K562 (cell line): ENCODE results near the gene SLC18B1. TPM values are rescaled to one million over a fixed set of nuclear protein-coding genes. Genes with fewer than 3 reads are reported as not detected.

Experiments used
- ATAC-seq: fragments of 200-7000 bp; cut with Tn5 transposase; 3 replicates; pipeline ENCODE4 v1.9.1; 2020; ENCODE audit warnings: moderate library complexity
- BruUV-seq: library from RNA; stranded (reverse); fragments of 400-500 nt; replicated peaks from 2 replicates; lab custom pipeline; 2021; lab: Mats Ljungman, UMichigan
- CTCF ChIA-PET: fragments of 300-600 bp; formaldehyde crosslinking; extraction: SDS; loops from one replicate; lab custom pipeline; 2021; ENCODE audit warnings: low intra/inter-chr PET ratio; lab: Yijun Ruan, JAX
- POLR2A ChIA-PET: fragments of 300-600, 350-650 bp; sonication (Branson Sonifier 250); formaldehyde crosslinking; extraction: SDS; loops from one replicate; lab custom pipeline; 2021; ENCODE audit warnings: antibody characterized with exemption, inconsistent platforms; lab: Yijun Ruan, JAX
- DNase-seq, 4 experiments: peaks; one replicate each; pipeline versions ENCODE4 v3.0.0 to v3.0.0-alpha.2; 2011 to 2018; ENCODE audit warnings: low spot score in 3 of 4, mixed read lengths in 3 of 4; ENCODE audit errors: extremely low read depth in 1 of 4
- FAIRE-seq: peaks from 2 replicates; lab custom pipeline; 2011; peaks lifted over from hg19 to GRCh38; lab: Jason Lieb, UNC
- H2AFZ ChIP-seq: 2 replicates; pipeline ENCODE4 v1.6.0; 2011; ENCODE audit warnings: low read depth, low read length, control low read depth, inconsistent platforms
- H3K27ac ChIP-seq: fragments of 200-600 bp; 3 replicates; pipeline ENCODE4 v1.8.0; 2011; ENCODE audit warnings: low read depth, mild to moderate bottlenecking, control low read depth, inconsistent platforms, low read length, moderate library complexity, mixed read lengths; ENCODE audit errors: extremely low read depth
- H3K27me3 ChIP-seq, 2 experiments: fragments of 300-600 bp in 1 of 2; 2 replicates in 1 of 2; 3 replicates in 1 of 2; pipeline versions ENCODE4 v1.6.0 to v1.8.0; 2011; ENCODE audit warnings: inconsistent platforms in 2 of 2, low read length in 2 of 2, mild to moderate bottlenecking in 1 of 2, mixed read lengths in 1 of 2, moderate library complexity in 1 of 2; ENCODE audit not compliant: control insufficient read depth in 2 of 2, insufficient read depth in 2 of 2
- H3K36me3 ChIP-seq: fragments of 300-600 bp; 3 replicates; pipeline ENCODE4 v1.8.0; 2011; ENCODE audit warnings: mild to moderate bottlenecking, low read length, inconsistent platforms; ENCODE audit not compliant: control insufficient read depth, insufficient read depth
- H3K4me1 ChIP-seq, 2 experiments: fragments of 200-600 bp in 1 of 2; replicated peaks in 1 of 2; 2 replicates in 1 of 2; 3 replicates in 1 of 2; pipeline versions ENCODE4 v1.5.1 to v1.8.0; 2011; ENCODE audit warnings: inconsistent platforms in 2 of 2, low read length in 2 of 2, mild to moderate bottlenecking in 1 of 2, mixed read lengths in 1 of 2, moderate library complexity in 1 of 2; ENCODE audit not compliant: control insufficient read depth in 2 of 2, insufficient read depth in 2 of 2
- H3K4me2 ChIP-seq: 2 replicates; pipeline ENCODE4 v1.6.1; 2011; ENCODE audit warnings: low read length, control low read depth, inconsistent platforms, mixed read lengths; ENCODE audit not compliant: insufficient read depth
- H3K4me3 ChIP-seq: fragments of 200-600 bp; sonication (generic), shearing (Covaris generic); 2 replicates; pipeline ENCODE4 v1.5.1; 2016; ENCODE audit warnings: control low read depth, inconsistent platforms
- H3K79me2 ChIP-seq: fragments of 200-600 bp; 3 replicates; pipeline ENCODE4 v1.8.0; 2011; ENCODE audit warnings: low read length, inconsistent platforms; ENCODE audit not compliant: control insufficient read depth, insufficient read depth
- H3K9ac ChIP-seq, 2 experiments: 2 replicates each; pipeline versions ENCODE4 v1.6.0 to v1.6.1; 2011; ENCODE audit warnings: low read depth in 2 of 2, low read length in 2 of 2, control low read depth in 1 of 2, inconsistent platforms in 1 of 2, mild to moderate bottlenecking in 1 of 2, mixed read lengths in 1 of 2; ENCODE audit not compliant: insufficient read depth in 1 of 2
- H3K9me1 ChIP-seq: one replicate; pipeline ENCODE4 v1.6.0; 2011; ENCODE audit warnings: inconsistent platforms, mild to moderate bottlenecking, low read length, moderate library complexity; ENCODE audit not compliant: control insufficient read depth, insufficient read depth
- H3K9me3 ChIP-seq: replicated peaks from 2 replicates; pipeline ENCODE4 v1.5.1; 2011; ENCODE audit warnings: low read depth, low read length, inconsistent platforms; ENCODE audit not compliant: control insufficient read depth, insufficient read depth
- H4K20me1 ChIP-seq: replicated peaks from 2 replicates; pipeline ENCODE4 v1.6.1; 2011; ENCODE audit warnings: low read length, inconsistent platforms, mixed read lengths; ENCODE audit not compliant: control insufficient read depth, insufficient read depth
- BCOR ChIP-seq: fragments of 450-650 bp; IDR thresholded peaks from 2 replicates; pipeline ENCODE4 v1.6.1; 2016
- E2F3 ChIP-seq: fragments of 250-450 bp; sonication (Bioruptor Pico); IDR thresholded peaks from 2 replicates; pipeline ENCODE4 v1.4.0; 2020; ENCODE audit warnings: mild to moderate bottlenecking
- FOS ChIP-seq: IDR thresholded peaks from 3 replicates; pipeline ENCODE4 v1.6.1; 2011; ENCODE audit not compliant: insufficient read length; ENCODE audit errors: extremely low read depth
- HLTF ChIP-seq: fragments of 450-650 bp; IDR thresholded peaks from 2 replicates; pipeline ENCODE4 v1.6.1; 2016
- LARP7 ChIP-seq: fragments of 450-650 bp; IDR thresholded peaks from 2 replicates; pipeline ENCODE4 v1.6.1; 2016
- NFXL1 ChIP-seq: fragments of 450-650 bp; formaldehyde crosslinking; IDR thresholded peaks from 2 replicates; pipeline ENCODE4 v1.4.0; 2021; ENCODE audit warnings: mild to moderate bottlenecking
- RBFOX2 ChIP-seq: fragments of 200-400 bp; formaldehyde crosslinking; IDR thresholded peaks from 2 replicates; pipeline ENCODE4 v1.6.1; 2017; ENCODE audit warnings: low read depth, mild to moderate bottlenecking, low read length, moderate library complexity
- SMAD4 ChIP-seq: fragments of 250-450 bp; sonication (Bioruptor Pico); conservative IDR thresholded peaks from 2 replicates; pipeline ENCODE4 v1.8.0; 2021; ENCODE audit warnings: inconsistent platforms, mild to moderate bottlenecking, moderate library complexity
- SMARCA5 ChIP-seq: fragments of 450-650 bp; IDR thresholded peaks from 2 replicates; pipeline ENCODE4 v1.6.1; 2016
- SREBF1 ChIP-seq: fragments of 150-350 bp; IDR thresholded peaks from 2 replicates; pipeline ENCODE4 v1.6.1; 2014; ENCODE audit warnings: antibody characterized with exemption, low read depth, low read length, borderline replicate concordance
- WGBS: fragments of 100-300 bp; shearing (Covaris generic); methylation state at CpG from one replicate; pipeline ENCODE4 v1.1.6; 2016; ENCODE audit warnings: low coverage, mixed read lengths; ENCODE audit not compliant: insufficient coverage; ENCODE audit errors: missing lambda C conversion rate; 5-methylcytosine and 5-hydroxymethylcytosine counted together
- in situ Hi-C: fragments of 300-500 bp; cut with MboI; formaldehyde crosslinking; loops from 4 replicates; pipeline ENCODE4 v1.15.0; 2018; ENCODE audit warnings: inconsistent platforms, mixed read lengths
- intact Hi-C: fragments of 100-400 bp; cut with micrococcal nuclease; formaldehyde crosslinking; loops from 2 replicates; pipeline ENCODE4 v1.14.2; 2022
- polyA plus RNA-seq, 8 experiments: library from polyadenylated mRNA; depleted of rRNA in 4 of 8; stranded (reverse) in 5 of 8; unstranded in 3 of 8; fragments of >200 nt; fragmentation: Nextera tagmentation in 2 of 8; fragmentation: Illumina TruSeq in 1 of 8; extraction: Ambion mirVana in 2 of 8; extraction: Trizol in 1 of 8; gene quantifications; 2 replicates each; pipeline versions ENCODE4 v1.2.1 to v1.2.3, GENCODE V29; 2011 to 2014; ENCODE audit warnings: inconsistent platforms in 1 of 8, missing spikeins in 1 of 8
- total RNA-seq, 7 experiments: library from RNA; depleted of rRNA in 6 of 7; stranded (reverse); fragments of >200 nt in 6 of 7; fragmentation: Illumina TruSeq in 2 of 7; extraction: Trizol in 2 of 7; gene quantifications; 2 replicates each; pipeline versions ENCODE4 v1.2.1 to v1.2.3, GENCODE V29; 2011 to 2021; ENCODE audit warnings: low replicate concordance in 1 of 7
- TF ChIP-seq, protein P1 (sequence below): fragments of 250-450 bp; sonication (Bioruptor Pico); IDR thresholded peaks from 2 replicates; pipeline ENCODE4 v1.9.0; 2021; ENCODE audit warnings: mild to moderate bottlenecking
- TF ChIP-seq, protein P2 (sequence below): fragments of 450-650 bp; formaldehyde crosslinking; IDR thresholded peaks from 2 replicates; pipeline ENCODE4 v1.4.0; 2022; ENCODE audit warnings: mild to moderate bottlenecking, moderate library complexity
- TF ChIP-seq, protein P3 (sequence below): fragments of 450-650 bp; formaldehyde crosslinking; IDR thresholded peaks from 2 replicates; pipeline ENCODE4 v1.4.0; 2022; ENCODE audit warnings: missing genetic modification characterization
- TF ChIP-seq, protein P4 (sequence below), 2 experiments: fragments of 450-650 bp; IDR thresholded peaks; 2 replicates each; pipeline ENCODE4 v1.6.1; 2018; ENCODE audit warnings: mild to moderate bottlenecking in 2 of 2, low read depth in 1 of 2; ENCODE audit not compliant: partially characterized antibody in 2 of 2
- TF ChIP-seq, protein P5 (sequence below): fragments of 250-450 bp; sonication (Bioruptor Pico); IDR thresholded peaks from 2 replicates; pipeline ENCODE4 v1.8.0; 2022; ENCODE audit warnings: moderate library complexity, mild to moderate bottlenecking, inconsistent platforms
- TF ChIP-seq, protein P6 (sequence below): fragments of 450-650 bp; IDR thresholded peaks from 2 replicates; pipeline ENCODE4 v1.6.1; 2018; ENCODE audit warnings: mild to moderate bottlenecking, low read depth; ENCODE audit not compliant: partially characterized antibody

SLC18B1 gene
- total and polyA plus RNA-seq, 9 of the 15 experiments (the other 6 are each of a cell fraction or from before 2014, with no cell fraction given) = 10.4 to 49.1 (median 32.0) TPM

DNA sequence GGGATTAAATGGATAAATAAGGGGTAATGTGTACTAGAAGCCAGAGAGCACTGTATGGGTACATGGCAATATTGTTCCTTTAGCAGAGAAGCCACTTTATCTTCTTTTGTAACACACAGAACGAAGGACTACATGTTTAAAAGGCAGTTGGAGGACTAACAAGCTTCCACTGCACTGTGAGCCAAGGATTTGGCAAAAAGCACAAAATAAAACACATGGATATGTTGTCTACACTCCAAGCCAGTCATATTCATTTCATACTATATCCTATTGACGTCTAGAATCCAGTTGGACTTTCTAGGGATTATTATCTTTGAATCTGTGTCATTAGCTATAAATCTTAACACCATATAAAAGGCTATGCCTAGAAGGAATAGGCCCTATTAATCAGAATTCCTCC lies 3.0 kb downstream of the SLC18B1 start:
- ChIA-PET POLR2A (interaction anchor here (1.1 kb wide), 1 partner anchor 19 kb away, joined by 3 read pairs; no protein-coding TSS in a partner anchor), CTCF (no interaction called here)
- DNase-seq (no peak), ATAC-seq (no peak), FAIRE-seq (no peak)
- Histone ChIP-seq H3K9ac (no peak overlapping the region), H4K20me1 (no peaks in the 10 kb centered on the region), H3K9me1 (no peaks in the 10 kb centered on the region), H2AFZ (no peak overlapping the region), H3K9me3 (no peaks in the 10 kb centered on the region), H3K4me1 (peaks cover 0 to 2% of the 10 kb centered on the region in 2 experiments; a peak in 2 of 5 replicates), H3K36me3 (peaks cover 43% of the 10 kb centered on the region), H3K27ac (no peak overlapping the region), H3K4me3 (no peak overlapping the region), H3K79me2 (peaks cover 24% of the 10 kb centered on the region), H3K4me2 (no peak overlapping the region), H3K27me3 (no peaks in the 10 kb centered on the region)
- in situ Hi-C loops = no loop called here
- intact Hi-C loops = no loop called here
- 39% methylated on average over 2 of the region's 2 CpGs for WGBS
- TSS peak; percentile 17 for BruUV-seq
- TF ChIP-seq, protein P1, sequence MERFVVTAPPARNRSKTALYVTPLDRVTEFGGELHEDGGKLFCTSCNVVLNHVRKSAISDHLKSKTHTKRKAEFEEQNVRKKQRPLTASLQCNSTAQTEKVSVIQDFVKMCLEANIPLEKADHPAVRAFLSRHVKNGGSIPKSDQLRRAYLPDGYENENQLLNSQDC (CRISPR knock-in tag) = no peak
- TF ChIP-seq, protein P2, sequence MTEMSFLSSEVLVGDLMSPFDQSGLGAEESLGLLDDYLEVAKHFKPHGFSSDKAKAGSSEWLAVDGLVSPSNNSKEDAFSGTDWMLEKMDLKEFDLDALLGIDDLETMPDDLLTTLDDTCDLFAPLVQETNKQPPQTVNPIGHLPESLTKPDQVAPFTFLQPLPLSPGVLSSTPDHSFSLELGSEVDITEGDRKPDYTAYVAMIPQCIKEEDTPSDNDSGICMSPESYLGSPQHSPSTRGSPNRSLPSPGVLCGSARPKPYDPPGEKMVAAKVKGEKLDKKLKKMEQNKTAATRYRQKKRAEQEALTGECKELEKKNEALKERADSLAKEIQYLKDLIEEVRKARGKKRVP (CRISPR knock-in tag) = no peak
- TF ChIP-seq SMARCA5 = no peak
- TF ChIP-seq SREBF1 = no peak
- no peak for TF ChIP-seq FOS
- no peak for TF ChIP-seq E2F3 (CRISPR knock-in tag)
- no peak for TF ChIP-seq NFXL1 (CRISPR knock-in tag)
- TF ChIP-seq RBFOX2 = no peak
- TF ChIP-seq, protein P3, sequence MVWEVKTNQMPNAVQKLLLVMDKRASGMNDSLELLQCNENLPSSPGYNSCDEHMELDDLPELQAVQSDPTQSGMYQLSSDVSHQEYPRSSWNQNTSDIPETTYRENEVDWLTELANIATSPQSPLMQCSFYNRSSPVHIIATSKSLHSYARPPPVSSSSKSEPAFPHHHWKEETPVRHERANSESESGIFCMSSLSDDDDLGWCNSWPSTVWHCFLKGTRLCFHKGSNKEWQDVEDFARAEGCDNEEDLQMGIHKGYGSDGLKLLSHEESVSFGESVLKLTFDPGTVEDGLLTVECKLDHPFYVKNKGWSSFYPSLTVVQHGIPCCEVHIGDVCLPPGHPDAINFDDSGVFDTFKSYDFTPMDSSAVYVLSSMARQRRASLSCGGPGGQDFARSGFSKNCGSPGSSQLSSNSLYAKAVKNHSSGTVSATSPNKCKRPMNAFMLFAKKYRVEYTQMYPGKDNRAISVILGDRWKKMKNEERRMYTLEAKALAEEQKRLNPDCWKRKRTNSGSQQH = no peak
- TF ChIP-seq SMAD4 (CRISPR knock-in tag) = no peak
- TF ChIP-seq, protein P4, sequence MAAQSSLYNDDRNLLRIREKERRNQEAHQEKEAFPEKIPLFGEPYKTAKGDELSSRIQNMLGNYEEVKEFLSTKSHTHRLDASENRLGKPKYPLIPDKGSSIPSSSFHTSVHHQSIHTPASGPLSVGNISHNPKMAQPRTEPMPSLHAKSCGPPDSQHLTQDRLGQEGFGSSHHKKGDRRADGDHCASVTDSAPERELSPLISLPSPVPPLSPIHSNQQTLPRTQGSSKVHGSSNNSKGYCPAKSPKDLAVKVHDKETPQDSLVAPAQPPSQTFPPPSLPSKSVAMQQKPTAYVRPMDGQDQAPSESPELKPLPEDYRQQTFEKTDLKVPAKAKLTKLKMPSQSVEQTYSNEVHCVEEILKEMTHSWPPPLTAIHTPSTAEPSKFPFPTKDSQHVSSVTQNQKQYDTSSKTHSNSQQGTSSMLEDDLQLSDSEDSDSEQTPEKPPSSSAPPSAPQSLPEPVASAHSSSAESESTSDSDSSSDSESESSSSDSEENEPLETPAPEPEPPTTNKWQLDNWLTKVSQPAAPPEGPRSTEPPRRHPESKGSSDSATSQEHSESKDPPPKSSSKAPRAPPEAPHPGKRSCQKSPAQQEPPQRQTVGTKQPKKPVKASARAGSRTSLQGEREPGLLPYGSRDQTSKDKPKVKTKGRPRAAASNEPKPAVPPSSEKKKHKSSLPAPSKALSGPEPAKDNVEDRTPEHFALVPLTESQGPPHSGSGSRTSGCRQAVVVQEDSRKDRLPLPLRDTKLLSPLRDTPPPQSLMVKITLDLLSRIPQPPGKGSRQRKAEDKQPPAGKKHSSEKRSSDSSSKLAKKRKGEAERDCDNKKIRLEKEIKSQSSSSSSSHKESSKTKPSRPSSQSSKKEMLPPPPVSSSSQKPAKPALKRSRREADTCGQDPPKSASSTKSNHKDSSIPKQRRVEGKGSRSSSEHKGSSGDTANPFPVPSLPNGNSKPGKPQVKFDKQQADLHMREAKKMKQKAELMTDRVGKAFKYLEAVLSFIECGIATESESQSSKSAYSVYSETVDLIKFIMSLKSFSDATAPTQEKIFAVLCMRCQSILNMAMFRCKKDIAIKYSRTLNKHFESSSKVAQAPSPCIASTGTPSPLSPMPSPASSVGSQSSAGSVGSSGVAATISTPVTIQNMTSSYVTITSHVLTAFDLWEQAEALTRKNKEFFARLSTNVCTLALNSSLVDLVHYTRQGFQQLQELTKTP (IDR thresholded peaks at IDR 0.05; ENCODE audit: low read depth in 1 of 2, partially characterized antibody in 2 of 2) = no peak
- TF ChIP-seq, protein P5, sequence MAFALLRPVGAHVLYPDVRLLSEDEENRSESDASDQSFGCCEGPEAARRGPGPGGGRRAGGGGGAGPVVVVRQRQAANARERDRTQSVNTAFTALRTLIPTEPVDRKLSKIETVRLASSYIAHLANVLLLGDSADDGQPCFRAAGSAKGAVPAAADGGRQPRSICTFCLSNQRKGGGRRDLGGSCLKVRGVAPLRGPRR (CRISPR knock-in tag) = no peak
- no peak for TF ChIP-seq HLTF
- TF ChIP-seq BCOR = no peak
- no peak for TF ChIP-seq LARP7
- TF ChIP-seq, protein P6, sequence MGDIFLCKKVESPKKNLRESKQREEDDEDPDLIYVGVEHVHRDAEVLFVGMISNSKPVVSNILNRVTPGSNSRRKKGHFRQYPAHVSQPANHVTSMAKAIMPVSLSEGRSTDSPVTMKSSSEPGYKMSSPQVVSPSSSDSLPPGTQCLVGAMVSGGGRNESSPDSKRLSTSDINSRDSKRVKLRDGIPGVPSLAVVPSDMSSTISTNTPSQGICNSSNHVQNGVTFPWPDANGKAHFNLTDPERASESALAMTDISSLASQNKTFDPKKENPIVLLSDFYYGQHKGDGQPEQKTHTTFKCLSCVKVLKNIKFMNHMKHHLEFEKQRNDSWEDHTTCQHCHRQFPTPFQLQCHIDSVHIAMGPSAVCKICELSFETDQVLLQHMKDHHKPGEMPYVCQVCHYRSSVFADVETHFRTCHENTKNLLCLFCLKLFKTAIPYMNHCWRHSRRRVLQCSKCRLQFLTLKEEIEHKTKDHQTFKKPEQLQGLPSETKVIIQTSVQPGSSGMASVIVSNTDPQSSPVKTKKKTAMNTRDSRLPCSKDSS = no peak
